H1 (cell line): ENCODE results near the gene CCS. TPM values are rescaled to one million over a fixed set of nuclear protein-coding genes. Genes with fewer than 3 reads are reported as not detected.

Experiments used
- CTCF ChIA-PET: fragments of 300-600 bp; sonication (Branson Sonifier 250); formaldehyde crosslinking; loops from one replicate; lab custom pipeline; 2021; ENCODE audit not compliant: partially characterized antibody; lab: Charles Lee
- POLR2A ChIA-PET: fragments of 300-600 bp; sonication (Branson Sonifier 250); formaldehyde crosslinking; loops from one replicate; lab custom pipeline; 2021; ENCODE audit warnings: inconsistent platforms; ENCODE audit not compliant: partially characterized antibody; lab: Charles Lee
- DNase-seq, 2 experiments: peaks; one replicate each; pipeline versions ENCODE4 v3.0.0 to v3.0.0-alpha.2; 2010 to 2022; ENCODE audit warnings: low spot score in 2 of 2, low read depth in 1 of 2, mixed read lengths in 1 of 2
- FAIRE-seq: peaks from 2 replicates; lab custom pipeline; 2011; peaks lifted over from hg19 to GRCh38; lab: Jason Lieb, UNC
- H2AFZ ChIP-seq: 2 replicates; pipeline ENCODE4 v1.8.1; 2012; ENCODE audit warnings: low read length, inconsistent platforms
- H2AK5ac ChIP-seq: 2 replicates; pipeline ENCODE4 v1.6.1; 2013; ENCODE audit warnings: low read depth, low read length
- H2BK120ac ChIP-seq: replicated peaks from 2 replicates; pipeline ENCODE3; 2013; ENCODE audit warnings: low read depth, low read length, inconsistent platforms
- H2BK12ac ChIP-seq: 2 replicates; pipeline ENCODE4 v1.6.1; 2013; ENCODE audit warnings: low read depth, low read length
- H2BK15ac ChIP-seq: 2 replicates; pipeline ENCODE4 v1.6.1; 2013; ENCODE audit warnings: low read length
- H2BK20ac ChIP-seq: 2 replicates; pipeline ENCODE4 v1.6.1; 2013; ENCODE audit warnings: low read length
- H2BK5ac ChIP-seq: 2 replicates; pipeline ENCODE4 v1.6.1; 2013; ENCODE audit warnings: low read depth, low read length
- H3K14ac ChIP-seq: 2 replicates; pipeline ENCODE4 v1.6.1; 2013; ENCODE audit warnings: inconsistent platforms; ENCODE audit not compliant: insufficient read length
- H3K18ac ChIP-seq: 2 replicates; pipeline ENCODE4 v1.6.1; 2013; ENCODE audit warnings: low read length; ENCODE audit errors: extremely low read depth
- H3K23ac ChIP-seq: 2 replicates; pipeline ENCODE4 v1.6.1; 2013; ENCODE audit warnings: inconsistent platforms; ENCODE audit not compliant: insufficient read length
- H3K23me2 ChIP-seq: 2 replicates; pipeline ENCODE4 v1.6.1; 2013; ENCODE audit warnings: low read depth, low read length
- H3K27ac ChIP-seq: 2 replicates; pipeline ENCODE4 v1.6.1; 2011; ENCODE audit warnings: low read depth, low read length, inconsistent platforms
- H3K27me3 ChIP-seq, 4 experiments: replicated peaks in 1 of 4; 1 replicate in 1 of 4; 2 replicates in 3 of 4; pipeline versions ENCODE4 v1.6.1 to v1.8.1; 2011 to 2013; ENCODE audit warnings: low read length in 3 of 4, mild to moderate bottlenecking in 3 of 4, inconsistent platforms in 2 of 4, mixed read lengths in 2 of 4, moderate library complexity in 1 of 4; ENCODE audit not compliant: control insufficient read depth in 3 of 4, insufficient read depth in 3 of 4; ENCODE audit errors: extremely low read depth in 1 of 4
- H3K36me3 ChIP-seq, 4 experiments: 2 replicates each; pipeline versions ENCODE4 v1.6.1 to v1.8.1; 2011 to 2013; ENCODE audit warnings: mild to moderate bottlenecking in 4 of 4, low read length in 3 of 4, moderate library complexity in 2 of 4, control low read depth in 1 of 4, inconsistent platforms in 1 of 4; ENCODE audit not compliant: insufficient read depth in 4 of 4, control insufficient read depth in 2 of 4
- H3K4ac ChIP-seq: replicated peaks from 2 replicates; pipeline ENCODE3; 2013; ENCODE audit warnings: low read length, low read depth, mixed read lengths, inconsistent platforms; ENCODE audit not compliant: insufficient read length
- H3K4me1 ChIP-seq, 4 experiments: replicated peaks in 1 of 4; 1 replicate in 1 of 4; 2 replicates in 3 of 4; pipeline versions ENCODE4 v1.6.1 to v1.8.1; 2011 to 2013; ENCODE audit warnings: low read length in 3 of 4, inconsistent platforms in 2 of 4, mixed read lengths in 1 of 4; ENCODE audit not compliant: insufficient read depth in 4 of 4, control insufficient read depth in 3 of 4
- H3K4me2 ChIP-seq, 2 experiments: 2 replicates each; pipeline versions ENCODE4 v1.6.1 to v1.8.1; 2011 to 2013; ENCODE audit warnings: low read depth in 2 of 2, low read length in 2 of 2, control low read depth in 1 of 2, inconsistent platforms in 1 of 2, mild to moderate bottlenecking in 1 of 2; ENCODE audit not compliant: insufficient read depth in 1 of 2
- H3K4me3 ChIP-seq, 4 experiments: fragments of 200-600, 300-600 bp in 1 of 4; sonication (generic), shearing (Covaris generic), sonication (Bioruptor Twin) in 1 of 4; 2 replicates each; pipeline versions ENCODE4 v1.5.1 to v1.8.1; 2011 to 2016; ENCODE audit warnings: low read length in 4 of 4, low read depth in 3 of 4, control low read depth in 2 of 4, inconsistent platforms in 2 of 4, mild to moderate bottlenecking in 2 of 4, mixed read lengths in 1 of 4, moderate library complexity in 1 of 4; ENCODE audit not compliant: insufficient read depth in 2 of 4; ENCODE audit errors: extremely low read depth in 1 of 4
- H3K56ac ChIP-seq: replicated peaks from 2 replicates; pipeline ENCODE3; 2013; ENCODE audit warnings: low read depth, mild to moderate bottlenecking, mixed read lengths, low read length, inconsistent platforms; ENCODE audit not compliant: insufficient read length
- H3K79me1 ChIP-seq: 2 replicates; pipeline ENCODE4 v1.6.1; 2013; ENCODE audit warnings: low read depth, low read length, control low read depth
- H3K79me2 ChIP-seq, 2 experiments: 2 replicates each; pipeline versions ENCODE4 v1.6.1 to v1.8.1; 2012 to 2013; ENCODE audit warnings: low read length in 2 of 2, mild to moderate bottlenecking in 2 of 2, inconsistent platforms in 1 of 2; ENCODE audit not compliant: insufficient read depth in 2 of 2, control insufficient read depth in 1 of 2
- H3K9ac ChIP-seq, 4 experiments: replicated peaks in 1 of 4; 1 replicate in 1 of 4; 2 replicates in 3 of 4; pipeline versions ENCODE4 v1.6.1 to v1.8.1; 2011 to 2013; ENCODE audit warnings: low read depth in 3 of 4, low read length in 3 of 4, control low read depth in 2 of 4, mild to moderate bottlenecking in 2 of 4, moderate library complexity in 2 of 4, inconsistent platforms in 1 of 4; ENCODE audit errors: extremely low read depth in 1 of 4
- H3K9me3 ChIP-seq, 2 experiments: 2 replicates each; pipeline versions ENCODE4 v1.6.1 to v1.8.1; 2012 to 2013; ENCODE audit warnings: mild to moderate bottlenecking in 2 of 2, moderate library complexity in 2 of 2, control low read depth in 1 of 2, inconsistent platforms in 1 of 2, low read depth in 1 of 2, low read length in 1 of 2, mixed read lengths in 1 of 2; ENCODE audit not compliant: insufficient read depth in 2 of 2
- H4K20me1 ChIP-seq, 2 experiments: replicated peaks in 1 of 2; 2 replicates each; pipeline versions ENCODE3 to v1.8.1; 2011 to 2013; ENCODE audit warnings: inconsistent platforms in 2 of 2, low read length in 2 of 2, mild to moderate bottlenecking in 1 of 2; ENCODE audit not compliant: insufficient read depth in 2 of 2, control insufficient read depth in 1 of 2
- H4K5ac ChIP-seq: 2 replicates; pipeline ENCODE4 v1.6.1; 2013; ENCODE audit warnings: low read length, low read depth, mixed read lengths, inconsistent platforms; ENCODE audit not compliant: insufficient read length
- H4K8ac ChIP-seq: 2 replicates; pipeline ENCODE4 v1.8.0; 2013; ENCODE audit warnings: mild to moderate bottlenecking, moderate library complexity, low read length, inconsistent platforms; ENCODE audit not compliant: insufficient read depth; ENCODE audit errors: extremely low read depth
- H4K91ac ChIP-seq: replicated peaks from 2 replicates; pipeline ENCODE3; 2013; ENCODE audit warnings: low read length, mixed read lengths, inconsistent platforms; ENCODE audit not compliant: insufficient read length
- ZNF274 ChIP-seq: IDR thresholded peaks from 2 replicates; pipeline ENCODE4 v1.7.0; 2012; ENCODE audit warnings: low read length, borderline replicate concordance; ENCODE audit errors: extremely low read depth
- WGBS, 2 experiments: shearing (Covaris generic) in 1 of 2; methylation state at CpG; one replicate each; pipeline versions ENCODE4 v1.1.6 to v1.1.7; 2013 to 2015; ENCODE audit warnings: low lambda C conversion rate in 2 of 2, mixed read lengths in 2 of 2, inconsistent platforms in 1 of 2, low coverage in 1 of 2, missing lambda C conversion rate in 1 of 2; ENCODE audit not compliant: insufficient replicate concordance in 2 of 2, insufficient coverage in 1 of 2, insufficient read length in 1 of 2; ENCODE audit errors: extremely low coverage in 1 of 2, missing lambda C conversion rate in 1 of 2; 5-methylcytosine and 5-hydroxymethylcytosine counted together
- polyA plus RNA-seq, 7 experiments: library from polyadenylated mRNA; depleted of rRNA in 3 of 7; stranded (reverse) in 5 of 7; unstranded in 2 of 7; fragments of >200 nt in 5 of 7; fragments of 200-250 nt in 2 of 7; gene quantifications; 1 replicate in 5 of 7; 2 replicates in 1 of 7; 4 replicates in 1 of 7; pipeline versions ENCODE4 v1.2.1 to v1.2.3, GENCODE V29; 2011 to 2013; ENCODE audit warnings: missing spikeins in 2 of 7, mixed read lengths in 2 of 7
- total RNA-seq: library from RNA; stranded (reverse); fragmentation: NEBNext Ultra II Directional; extraction: Animal tissue kit (Norgen Biotek cat#: 25700); gene quantifications from 2 replicates; pipeline ENCODE4 v1.2.1, GENCODE V29; 2021

The CCS gene
- total and polyA plus RNA-seq, 2 of the 8 experiments (the other 6 are each of a cell fraction or from before 2014, with no cell fraction given): 37.1 to 37.7 TPM

- H3K4me2 ChIP-seq: no peak overlapping the region
- FAIRE-seq: no peak
Observed at GRCh38 chr11:66600219-66600618, 7.2 kb downstream of the CCS start.

More at GRCh38 chr11:66600219-66600618, 7.2 kb downstream of the CCS start:
- H3K56ac ChIP-seq: no peak overlapping the region
- no peak overlapping the region for H2AFZ ChIP-seq
- H4K20me1 ChIP-seq: peaks cover 0 to 2% of the 10 kb centered on the region in 2 experiments
- peaks cover 13 to 31% (median 20%) of the 10 kb centered on the region in 4 experiments; a peak in 7 of 8 replicates for H3K36me3 ChIP-seq
- no peak overlapping the region for H4K8ac ChIP-seq
- H3K9me3 ChIP-seq: no peaks in the 10 kb centered on the region
- no peak overlapping the region for H2AK5ac ChIP-seq
- H2BK12ac ChIP-seq: no peak overlapping the region
- H3K4me3 ChIP-seq: no peak overlapping the region
- H2BK20ac ChIP-seq: no peak overlapping the region
- ChIA-PET POLR2A (interaction anchor here (65.3 kb wide), 1 partner anchor 42 kb away, joined by 2165 read pairs; the partner anchor contains the start of genes RBM14 and RBM4), CTCF (interaction anchor here (0.6 to 1.9 kb wide), 5 partner anchors 10 to 123 kb away, joined by 3 to 8 read pairs (median 4); no protein-coding TSS in a partner anchor)
- H3K9ac ChIP-seq: no peak overlapping the region
- H3K79me2 ChIP-seq: no peaks in the 10 kb centered on the region
- H3K79me1 ChIP-seq: peaks cover 3% of the 10 kb centered on the region; the same call in 1 of the 2 replicates
- no peak overlapping the region for H3K14ac ChIP-seq
- H4K5ac ChIP-seq: no peak overlapping the region
- H4K91ac ChIP-seq: no peak overlapping the region
- no peaks in the 10 kb centered on the region for H3K4me1 ChIP-seq
- no peak for DNase-seq
- no peak overlapping the region for H3K18ac ChIP-seq
- H3K27ac ChIP-seq: no peak overlapping the region
- no peak overlapping the region for H2BK5ac ChIP-seq
- no peak overlapping the region for H2BK120ac ChIP-seq
- no peaks in the 10 kb centered on the region for H3K27me3 ChIP-seq
- TF ChIP-seq ZNF274: no peak
- WGBS, 2 experiments: 93% methylated on average over 2 of the region's 2 CpGs; no CpG with 5 or more reads in 1 of the 2 experiments
- H2BK15ac ChIP-seq: no peak overlapping the region
- no peak overlapping the region for H3K4ac ChIP-seq
- no peaks in the 10 kb centered on the region for H3K23me2 ChIP-seq
- H3K23ac ChIP-seq: no peak overlapping the region
